HepG2 (cell line): ENCODE results near the gene CREBRF.

ENCODE experiments used
- TCF7 ChIP-seq: sonication (generic); IDR thresholded peaks from 2 replicates; pipeline ENCODE4 v1.6.1; 2016; ENCODE audit warnings: antibody characterized with exemption, low read depth
- ZNF589 ChIP-seq: sonication (generic); formaldehyde crosslinking; conservative IDR thresholded peaks from 2 replicates; pipeline ENCODE4 v1.8.0; 2022; ENCODE audit warnings: mild to moderate bottlenecking, moderate library complexity, missing genetic modification reagents
- TF ChIP-seq, protein P1 (sequence below): sonication (generic); formaldehyde crosslinking; IDR thresholded peaks from 2 replicates; pipeline ENCODE4 v1.5.0; 2020; ENCODE audit warnings: mild to moderate bottlenecking, missing genetic modification reagents, moderate library complexity

DNA sequence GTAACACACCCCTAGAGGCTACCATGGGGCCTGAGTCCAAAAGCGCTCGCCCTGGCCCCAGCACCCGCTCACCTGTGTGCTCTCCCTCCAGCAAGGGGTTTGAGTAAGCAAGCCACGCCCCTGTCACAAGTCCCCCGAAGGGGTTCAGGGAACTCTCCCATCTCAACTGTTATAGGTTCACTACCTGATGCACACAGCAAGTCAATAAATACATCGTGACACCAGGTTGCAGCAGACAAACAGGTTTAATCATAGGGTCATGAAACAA lies 8.4 kb upstream of the CREBRF start:
- TF ChIP-seq, protein P1, sequence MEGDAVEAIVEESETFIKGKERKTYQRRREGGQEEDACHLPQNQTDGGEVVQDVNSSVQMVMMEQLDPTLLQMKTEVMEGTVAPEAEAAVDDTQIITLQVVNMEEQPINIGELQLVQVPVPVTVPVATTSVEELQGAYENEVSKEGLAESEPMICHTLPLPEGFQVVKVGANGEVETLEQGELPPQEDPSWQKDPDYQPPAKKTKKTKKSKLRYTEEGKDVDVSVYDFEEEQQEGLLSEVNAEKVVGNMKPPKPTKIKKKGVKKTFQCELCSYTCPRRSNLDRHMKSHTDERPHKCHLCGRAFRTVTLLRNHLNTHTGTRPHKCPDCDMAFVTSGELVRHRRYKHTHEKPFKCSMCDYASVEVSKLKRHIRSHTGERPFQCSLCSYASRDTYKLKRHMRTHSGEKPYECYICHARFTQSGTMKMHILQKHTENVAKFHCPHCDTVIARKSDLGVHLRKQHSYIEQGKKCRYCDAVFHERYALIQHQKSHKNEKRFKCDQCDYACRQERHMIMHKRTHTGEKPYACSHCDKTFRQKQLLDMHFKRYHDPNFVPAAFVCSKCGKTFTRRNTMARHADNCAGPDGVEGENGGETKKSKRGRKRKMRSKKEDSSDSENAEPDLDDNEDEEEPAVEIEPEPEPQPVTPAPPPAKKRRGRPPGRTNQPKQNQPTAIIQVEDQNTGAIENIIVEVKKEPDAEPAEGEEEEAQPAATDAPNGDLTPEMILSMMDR (CRISPR knock-in tag) = no peak
- no peak for TF ChIP-seq TCF7
- TF ChIP-seq ZNF589 (CRISPR knock-in tag) = no peak
